ENCODE results near the gene SPX.

DNA sequence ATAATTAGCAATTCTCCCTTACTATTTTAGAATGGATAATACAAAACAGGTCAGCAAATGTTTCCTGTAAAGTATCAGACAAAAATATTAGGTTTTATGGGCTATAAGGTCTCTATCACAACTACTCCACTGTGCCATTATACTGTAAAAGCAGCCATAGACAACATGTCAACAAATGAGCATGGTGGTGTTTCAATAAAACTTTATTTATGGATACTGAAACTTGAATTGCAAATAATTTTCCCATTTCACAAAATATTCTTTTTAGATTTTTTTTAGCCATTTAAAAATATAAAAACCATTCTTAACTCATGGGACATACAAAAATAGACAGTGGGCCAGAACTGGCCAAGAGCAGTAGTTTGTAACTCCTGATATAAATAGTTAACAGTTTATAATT, 40.1 kb upstream of the SPX start:
- TF ChIP-seq, protein P1, sequence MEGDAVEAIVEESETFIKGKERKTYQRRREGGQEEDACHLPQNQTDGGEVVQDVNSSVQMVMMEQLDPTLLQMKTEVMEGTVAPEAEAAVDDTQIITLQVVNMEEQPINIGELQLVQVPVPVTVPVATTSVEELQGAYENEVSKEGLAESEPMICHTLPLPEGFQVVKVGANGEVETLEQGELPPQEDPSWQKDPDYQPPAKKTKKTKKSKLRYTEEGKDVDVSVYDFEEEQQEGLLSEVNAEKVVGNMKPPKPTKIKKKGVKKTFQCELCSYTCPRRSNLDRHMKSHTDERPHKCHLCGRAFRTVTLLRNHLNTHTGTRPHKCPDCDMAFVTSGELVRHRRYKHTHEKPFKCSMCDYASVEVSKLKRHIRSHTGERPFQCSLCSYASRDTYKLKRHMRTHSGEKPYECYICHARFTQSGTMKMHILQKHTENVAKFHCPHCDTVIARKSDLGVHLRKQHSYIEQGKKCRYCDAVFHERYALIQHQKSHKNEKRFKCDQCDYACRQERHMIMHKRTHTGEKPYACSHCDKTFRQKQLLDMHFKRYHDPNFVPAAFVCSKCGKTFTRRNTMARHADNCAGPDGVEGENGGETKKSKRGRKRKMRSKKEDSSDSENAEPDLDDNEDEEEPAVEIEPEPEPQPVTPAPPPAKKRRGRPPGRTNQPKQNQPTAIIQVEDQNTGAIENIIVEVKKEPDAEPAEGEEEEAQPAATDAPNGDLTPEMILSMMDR (IDR thresholded peaks at IDR 0.05) = no peak
- TF ChIP-seq POLR2A (IDR thresholded peaks at IDR 0.05) = no peak

Measured in lower leg skin (tissue), 3 donors.